Measurements from ENCODE around the gene ANTXR1.
"Not testable (repeated sequence)": the region's sequence is repeated elsewhere in the genome, so short reads cannot be mapped to it uniquely, and the experiment has no call there.

Gene ANTXR1

DNA sequence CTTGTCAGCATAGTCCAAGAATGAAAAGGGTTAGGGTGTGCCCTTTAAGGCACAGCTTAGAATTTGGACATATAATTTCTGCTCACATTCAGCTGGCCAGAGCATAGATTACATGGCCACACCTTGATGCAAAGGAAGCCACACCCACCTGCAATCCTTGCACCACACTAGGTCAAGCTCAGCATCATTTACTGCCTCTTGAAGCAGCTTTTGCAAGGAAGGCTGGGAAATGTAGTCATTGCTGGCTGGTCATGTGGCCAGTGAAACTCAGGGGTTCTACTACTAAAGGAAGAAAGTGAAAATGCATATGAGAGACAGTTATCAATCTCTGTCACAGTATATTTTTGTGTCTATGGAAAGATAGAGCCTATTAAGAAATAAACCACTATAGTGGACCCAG is 214.7 kb downstream of the ANTXR1 start:
- TF ChIP-seq, protein P1, sequence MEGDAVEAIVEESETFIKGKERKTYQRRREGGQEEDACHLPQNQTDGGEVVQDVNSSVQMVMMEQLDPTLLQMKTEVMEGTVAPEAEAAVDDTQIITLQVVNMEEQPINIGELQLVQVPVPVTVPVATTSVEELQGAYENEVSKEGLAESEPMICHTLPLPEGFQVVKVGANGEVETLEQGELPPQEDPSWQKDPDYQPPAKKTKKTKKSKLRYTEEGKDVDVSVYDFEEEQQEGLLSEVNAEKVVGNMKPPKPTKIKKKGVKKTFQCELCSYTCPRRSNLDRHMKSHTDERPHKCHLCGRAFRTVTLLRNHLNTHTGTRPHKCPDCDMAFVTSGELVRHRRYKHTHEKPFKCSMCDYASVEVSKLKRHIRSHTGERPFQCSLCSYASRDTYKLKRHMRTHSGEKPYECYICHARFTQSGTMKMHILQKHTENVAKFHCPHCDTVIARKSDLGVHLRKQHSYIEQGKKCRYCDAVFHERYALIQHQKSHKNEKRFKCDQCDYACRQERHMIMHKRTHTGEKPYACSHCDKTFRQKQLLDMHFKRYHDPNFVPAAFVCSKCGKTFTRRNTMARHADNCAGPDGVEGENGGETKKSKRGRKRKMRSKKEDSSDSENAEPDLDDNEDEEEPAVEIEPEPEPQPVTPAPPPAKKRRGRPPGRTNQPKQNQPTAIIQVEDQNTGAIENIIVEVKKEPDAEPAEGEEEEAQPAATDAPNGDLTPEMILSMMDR (conservative IDR thresholded peaks at IDR 0.05; ENCODE audit: control insufficient read depth, insufficient read depth, low read depth, low read length): no peak
- no peak for DNase-seq (ENCODE audit: low read depth)
- no peak overlapping the region for H3K4me3 ChIP-seq (ENCODE audit: control insufficient read depth, low read depth, low read length)

GRCh38 chr2:69230946-69231345 is 218.0 kb downstream of the ANTXR1 start:
- not testable (repeated sequence) for DNase-seq (ENCODE audit: low read depth); H3K4me3 ChIP-seq (ENCODE audit: control insufficient read depth, low read depth, low read length)

GRCh38 chr2:69231612-69232277 is 218.8 kb downstream of the ANTXR1 start:
- H3K4me3 ChIP-seq (ENCODE audit: control insufficient read depth, low read depth, low read length): no peak overlapping the region
- DNase-seq (ENCODE audit: low read depth): no peak
- TF ChIP-seq, protein P1 (conservative IDR thresholded peaks at IDR 0.05; ENCODE audit: control insufficient read depth, insufficient read depth, low read depth, low read length): no peak

GRCh38 chr2:69235835-69236234 is 222.9 kb downstream of the ANTXR1 start:
- not testable (repeated sequence) for H3K4me3 ChIP-seq (ENCODE audit: control insufficient read depth, low read depth, low read length); DNase-seq (ENCODE audit: low read depth)

DNA sequence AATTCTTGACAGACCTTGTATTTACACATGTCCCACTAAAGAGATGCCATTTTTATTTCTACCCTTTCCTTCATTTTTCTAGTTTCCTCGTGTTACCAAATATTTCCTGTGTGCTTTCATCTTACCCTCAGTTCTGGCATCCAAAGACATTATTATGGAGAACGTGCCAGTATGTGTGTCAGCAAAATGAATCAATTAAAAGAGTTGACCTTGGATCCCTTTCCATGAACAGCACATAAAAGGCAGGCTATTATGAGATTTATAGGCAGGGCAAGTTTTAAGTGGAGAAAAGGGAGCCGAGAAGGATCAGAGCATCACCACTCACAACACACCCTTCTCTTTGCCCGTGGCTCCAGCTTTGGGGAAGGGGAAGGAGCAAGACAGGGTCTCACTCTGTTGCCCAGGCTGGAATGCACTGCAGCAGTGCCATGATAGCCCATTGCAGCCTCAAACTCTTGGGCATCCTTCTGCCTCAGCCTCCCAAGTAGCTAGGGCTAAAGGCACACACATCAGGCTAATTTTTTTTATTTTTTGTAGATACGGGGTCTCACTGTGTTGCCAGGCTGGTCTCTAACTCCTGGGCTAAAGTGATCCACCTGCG is 224.2 kb downstream of the ANTXR1 start:
- peak; percentile 28 for DNase-seq (ENCODE audit: low read depth)
- H3K4me3 ChIP-seq (ENCODE audit: control insufficient read depth, low read depth, low read length): no peak overlapping the region
- TF ChIP-seq, protein P1 (conservative IDR thresholded peaks at IDR 0.05; ENCODE audit: control insufficient read depth, insufficient read depth, low read depth, low read length): no peak

GRCh38 chr2:69238449-69239031 is 225.6 kb downstream of the ANTXR1 start:
- peak; percentile 53 for DNase-seq (ENCODE audit: low read depth)
- no peak overlapping the region for H3K4me3 ChIP-seq (ENCODE audit: control insufficient read depth, low read depth, low read length)
- TF ChIP-seq, protein P1 (conservative IDR thresholded peaks at IDR 0.05; ENCODE audit: control insufficient read depth, insufficient read depth, low read depth, low read length): no peak

DNA sequence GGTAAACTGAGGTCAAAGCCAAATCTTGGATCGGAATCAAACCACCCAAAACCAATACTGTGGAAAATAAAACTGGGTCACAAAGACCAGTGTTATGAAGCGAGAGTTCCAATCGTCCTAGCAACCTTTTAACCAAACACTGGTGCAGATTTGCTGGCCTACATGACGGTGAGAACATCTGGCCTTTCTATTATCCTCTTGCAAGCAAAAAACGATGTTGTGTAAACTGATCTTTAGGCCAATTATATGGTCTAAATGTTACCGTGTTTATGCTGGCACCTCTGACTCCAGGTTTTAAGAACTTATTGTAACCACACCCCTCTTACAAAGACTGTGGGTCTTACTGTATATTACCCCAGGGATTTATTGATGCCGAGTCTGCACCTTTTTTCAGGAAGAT is 228.1 kb downstream of the ANTXR1 start:
- TF ChIP-seq, protein P1 (conservative IDR thresholded peaks at IDR 0.05; ENCODE audit: control insufficient read depth, insufficient read depth, low read depth, low read length): no peak
- DNase-seq (ENCODE audit: low read depth): peak; percentile 32
- no peak overlapping the region for H3K4me3 ChIP-seq (ENCODE audit: control insufficient read depth, low read depth, low read length)

Measured in fibroblast of mammary gland (primary cell).